SH-SY5Y (cell line): ENCODE data around the gene ACOT13.

Experiments used
- GATA2 ChIP-seq: IDR thresholded peaks from 2 replicates; pipeline ENCODE4 v1.6.1; 2011; ENCODE audit warnings: mild to moderate bottlenecking, low read depth, low read length
- GATA3 ChIP-seq: IDR thresholded peaks from 2 replicates; pipeline ENCODE4 v1.6.1; 2011; ENCODE audit warnings: low read depth, mild to moderate bottlenecking, low read length, moderate library complexity

GRCh38 chr6:24650365-24650764 lies 16.5 kb upstream of the ACOT13 start:
- no peak for TF ChIP-seq GATA3
- TF ChIP-seq GATA2 = no peak
